AG09309 (cell line): Measurements from ENCODE around the gene ZNF784.

ENCODE experiments used
- DNase-seq: peaks from one replicate; pipeline ENCODE4 v3.0.0-alpha.2; 2010; ENCODE audit warnings: low read depth
- H3K4me3 ChIP-seq: 2 replicates; pipeline ENCODE4 v1.5.1; 2011; ENCODE audit warnings: mild to moderate bottlenecking, low read depth, low read length, moderate library complexity; ENCODE audit not compliant: control insufficient read depth
- TF ChIP-seq, protein P1 (sequence below): IDR thresholded peaks from 2 replicates; pipeline ENCODE4 v1.5.1; 2011; ENCODE audit warnings: mild to moderate bottlenecking, low read depth, low read length, inconsistent platforms; ENCODE audit not compliant: insufficient read depth, control insufficient read depth; ENCODE audit errors: missing control alignments

ZNF784 gene

DNA sequence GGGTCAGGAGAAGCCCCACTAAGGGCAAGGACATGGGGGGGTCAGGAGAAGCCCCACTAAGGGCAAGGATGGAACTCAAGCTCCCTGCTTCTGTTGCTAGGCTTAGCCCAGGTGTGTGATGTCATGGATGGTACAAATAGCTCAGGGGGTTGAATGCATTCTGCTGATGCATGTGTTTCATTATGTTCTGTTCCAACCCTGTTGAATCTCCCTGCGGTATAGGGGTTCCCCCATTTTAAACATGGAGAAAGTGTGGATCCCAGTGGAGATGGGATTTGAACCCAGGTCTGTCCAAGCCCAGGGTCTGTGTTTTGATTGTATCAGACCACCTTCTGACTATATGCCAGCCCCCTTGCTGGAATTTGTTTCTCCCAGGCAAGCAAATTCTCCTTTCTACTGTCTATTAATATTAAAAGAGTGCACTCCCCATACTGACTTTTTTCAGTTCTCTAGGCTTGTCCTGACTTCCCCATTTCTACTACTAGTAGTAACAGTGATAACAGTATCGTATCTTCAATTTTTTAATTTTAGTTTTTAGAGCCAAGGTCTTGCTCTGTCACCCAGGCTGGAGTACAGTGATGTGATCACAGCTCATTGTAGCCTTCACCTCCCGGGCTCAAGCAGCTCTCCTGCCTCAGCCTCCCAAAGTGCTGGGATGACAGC lies 12.3 kb downstream of the ZNF784 start:
- DNase-seq = no peak
- H3K4me3 ChIP-seq = no peak overlapping the region
- TF ChIP-seq, protein P1, sequence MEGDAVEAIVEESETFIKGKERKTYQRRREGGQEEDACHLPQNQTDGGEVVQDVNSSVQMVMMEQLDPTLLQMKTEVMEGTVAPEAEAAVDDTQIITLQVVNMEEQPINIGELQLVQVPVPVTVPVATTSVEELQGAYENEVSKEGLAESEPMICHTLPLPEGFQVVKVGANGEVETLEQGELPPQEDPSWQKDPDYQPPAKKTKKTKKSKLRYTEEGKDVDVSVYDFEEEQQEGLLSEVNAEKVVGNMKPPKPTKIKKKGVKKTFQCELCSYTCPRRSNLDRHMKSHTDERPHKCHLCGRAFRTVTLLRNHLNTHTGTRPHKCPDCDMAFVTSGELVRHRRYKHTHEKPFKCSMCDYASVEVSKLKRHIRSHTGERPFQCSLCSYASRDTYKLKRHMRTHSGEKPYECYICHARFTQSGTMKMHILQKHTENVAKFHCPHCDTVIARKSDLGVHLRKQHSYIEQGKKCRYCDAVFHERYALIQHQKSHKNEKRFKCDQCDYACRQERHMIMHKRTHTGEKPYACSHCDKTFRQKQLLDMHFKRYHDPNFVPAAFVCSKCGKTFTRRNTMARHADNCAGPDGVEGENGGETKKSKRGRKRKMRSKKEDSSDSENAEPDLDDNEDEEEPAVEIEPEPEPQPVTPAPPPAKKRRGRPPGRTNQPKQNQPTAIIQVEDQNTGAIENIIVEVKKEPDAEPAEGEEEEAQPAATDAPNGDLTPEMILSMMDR = no peak

DNA sequence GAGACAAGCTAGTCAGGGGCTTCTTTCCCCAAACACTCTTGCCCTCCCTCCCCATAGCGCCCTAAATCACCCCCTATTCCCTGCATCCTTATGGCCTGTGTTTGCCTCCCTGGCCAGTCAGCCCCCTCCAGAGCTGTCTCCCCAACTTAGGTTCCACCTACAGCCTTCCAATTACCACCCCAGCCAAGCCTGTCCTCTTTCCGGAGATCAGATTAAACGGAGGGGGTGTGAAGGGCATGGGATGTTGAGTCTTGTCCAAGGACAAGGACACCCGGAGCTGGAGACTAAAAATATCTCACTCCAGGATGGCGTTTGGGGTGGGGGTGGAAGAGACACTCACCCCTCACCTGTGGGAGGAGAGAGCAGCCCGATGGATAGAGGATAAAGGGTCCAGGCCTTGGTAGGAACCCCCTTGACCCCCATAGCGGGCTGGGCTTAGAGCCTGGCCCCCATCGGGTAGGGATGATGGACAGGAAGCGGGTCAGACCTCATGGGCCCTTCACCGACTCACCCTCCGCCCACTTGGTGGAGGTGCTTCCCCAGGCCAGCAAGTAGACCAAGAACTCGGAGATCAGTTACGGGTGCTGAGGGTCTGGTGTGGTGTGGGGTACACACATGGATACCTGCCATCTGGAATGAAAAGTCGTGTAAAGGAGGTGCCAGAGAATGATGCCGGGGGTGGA lies 12.9 kb downstream of the ZNF784 start:
- TF ChIP-seq, protein P1 = no peak
- no peak overlapping the region for H3K4me3 ChIP-seq
- DNase-seq = no peak

DNA sequence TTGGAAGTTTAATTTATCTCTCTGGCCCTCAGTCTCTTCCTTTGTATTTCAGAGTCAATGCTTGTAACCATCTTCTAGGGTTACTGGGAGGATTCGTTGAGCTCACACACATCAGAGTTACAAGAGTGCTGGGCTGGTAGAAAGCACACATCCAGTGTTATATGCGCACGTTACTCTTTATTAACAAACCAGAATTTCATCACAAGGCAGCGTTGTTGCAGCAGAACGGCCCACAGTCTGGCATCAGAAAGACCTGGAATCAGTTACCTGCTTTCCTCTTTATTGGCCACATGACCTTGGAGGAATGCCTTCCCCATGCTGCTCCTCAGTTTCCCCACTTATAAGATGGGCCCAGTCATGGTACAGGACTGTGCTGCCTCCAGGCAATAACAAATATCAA lies 15.0 kb downstream of the ZNF784 start:
- H3K4me3 ChIP-seq = no peak overlapping the region
- DNase-seq = no peak
- TF ChIP-seq, protein P1 = no peak

DNA sequence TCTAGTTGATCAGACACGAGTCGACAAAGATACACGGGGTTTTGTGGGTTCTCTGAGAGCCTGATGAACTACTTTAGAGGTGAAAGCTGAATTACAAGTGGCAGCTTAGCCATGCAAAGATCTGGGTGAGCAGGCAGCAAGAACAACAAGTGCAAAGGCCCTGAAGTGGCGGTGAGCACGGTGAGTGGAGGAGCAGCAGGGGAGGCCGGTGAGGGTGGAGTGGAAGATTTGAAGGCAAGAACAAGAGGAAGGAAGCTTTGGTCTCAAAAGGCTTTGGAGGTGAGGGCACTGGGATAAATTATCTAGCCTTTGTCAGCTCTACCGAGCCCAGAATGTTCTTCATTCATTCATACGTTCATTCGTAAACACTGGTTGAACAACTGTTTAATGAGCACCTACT lies 17.5 kb downstream of the ZNF784 start:
- peak overlapping the region; percentile 85 for H3K4me3 ChIP-seq

DNA sequence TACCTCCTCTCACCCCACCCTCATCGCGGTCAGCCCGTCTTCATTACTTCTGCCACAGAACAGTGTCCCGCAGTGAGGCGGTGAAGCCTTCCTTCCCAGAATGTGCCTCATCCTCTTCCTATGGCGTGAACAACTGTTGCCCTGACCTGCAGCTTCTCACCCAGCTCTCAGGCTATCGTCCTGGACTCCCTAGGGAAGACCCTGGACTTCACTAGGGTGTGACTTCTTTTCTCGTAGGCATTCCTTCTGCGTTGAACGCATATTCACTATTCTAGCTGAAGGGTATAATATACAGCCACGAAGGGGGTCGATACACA lies 17.9 kb downstream of the ZNF784 start:
- TF ChIP-seq, protein P1 = no peak
- peak overlapping the region; percentile 85 for H3K4me3 ChIP-seq
- DNase-seq = no peak

More for the DNA sequence above, 17.5 kb downstream of the ZNF784 start:
- TF ChIP-seq, protein P1 = no peak
- no peak for DNase-seq

DNA sequence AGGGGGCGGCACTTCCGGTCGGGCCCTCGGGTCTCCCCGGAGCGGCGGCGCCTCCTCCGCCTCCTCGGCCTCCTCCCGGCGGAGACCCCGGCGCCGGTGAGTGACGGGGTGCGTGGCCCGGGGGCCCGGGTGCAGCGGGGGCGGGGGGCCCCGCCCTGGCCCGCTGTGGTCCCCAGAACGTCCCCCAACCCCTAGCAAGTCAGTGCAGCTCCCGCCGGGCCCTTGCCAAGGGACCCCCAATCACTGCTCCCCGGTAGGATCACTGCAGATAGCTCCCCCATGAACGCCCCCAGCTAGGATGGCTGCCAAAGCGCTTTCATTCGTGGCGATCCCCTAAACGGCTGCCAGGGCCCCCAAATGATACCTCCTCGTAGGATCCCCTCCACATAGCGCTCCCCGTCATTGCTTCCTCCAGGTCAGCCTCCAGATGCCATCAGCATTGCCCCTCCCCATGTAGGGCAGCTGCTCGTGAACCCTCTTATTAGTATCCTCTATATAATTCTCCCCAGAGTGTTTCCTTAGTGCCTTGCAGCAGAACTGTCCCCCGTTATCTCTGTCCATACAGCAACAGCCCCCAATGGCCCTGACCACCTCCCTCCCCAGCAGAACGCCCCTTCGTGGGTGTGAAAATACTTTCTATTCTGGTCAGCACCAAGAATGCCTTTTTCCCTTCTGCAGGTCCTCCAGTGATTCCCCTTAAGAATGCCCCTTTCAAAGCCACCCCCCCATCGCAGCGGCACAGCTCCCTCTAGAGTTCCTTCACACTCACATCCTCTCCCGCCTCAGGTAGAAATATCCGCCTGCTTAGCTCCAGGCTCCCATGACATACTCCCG lies 18.5 kb downstream of the ZNF784 start, which contains the start of gene ZNF865:
ZNF865 (plus strand) TSS at position 11 of the 834 bp plus-strand sequence. CDS start 7,972 bp downstream, outside the sequence.
- H3K4me3 ChIP-seq = peak within 1 kb of the TSS; percentile 85
- TF ChIP-seq, protein P1 = peak; percentile 91
- DNase-seq = no peak
